H1 (cell line): ENCODE results near the gene NMB. TPM values are rescaled to one million over a fixed set of nuclear protein-coding genes. Genes with fewer than 3 reads are reported as not detected.

Experiments
- CTCF ChIA-PET: fragments of 300-600 bp; sonication (Branson Sonifier 250); formaldehyde crosslinking; loops from one replicate; lab custom pipeline; 2021; ENCODE audit not compliant: partially characterized antibody; lab: Charles Lee
- POLR2A ChIA-PET: fragments of 300-600 bp; sonication (Branson Sonifier 250); formaldehyde crosslinking; loops from one replicate; lab custom pipeline; 2021; ENCODE audit warnings: inconsistent platforms; ENCODE audit not compliant: partially characterized antibody; lab: Charles Lee
- DNase-seq, 2 experiments: peaks; one replicate each; pipeline versions ENCODE4 v3.0.0 to v3.0.0-alpha.2; 2010 to 2022; ENCODE audit warnings: low spot score in 2 of 2, low read depth in 1 of 2, mixed read lengths in 1 of 2
- FAIRE-seq: peaks from 2 replicates; lab custom pipeline; 2011; peaks lifted over from hg19 to GRCh38; lab: Jason Lieb, UNC
- H2AFZ ChIP-seq: 2 replicates; pipeline ENCODE4 v1.8.1; 2012; ENCODE audit warnings: low read length, inconsistent platforms
- H2AK5ac ChIP-seq: 2 replicates; pipeline ENCODE4 v1.6.1; 2013; ENCODE audit warnings: low read depth, low read length
- H2BK120ac ChIP-seq: replicated peaks from 2 replicates; pipeline ENCODE3; 2013; ENCODE audit warnings: low read depth, low read length, inconsistent platforms
- H2BK12ac ChIP-seq: 2 replicates; pipeline ENCODE4 v1.6.1; 2013; ENCODE audit warnings: low read depth, low read length
- H2BK15ac ChIP-seq: 2 replicates; pipeline ENCODE4 v1.6.1; 2013; ENCODE audit warnings: low read length
- H2BK20ac ChIP-seq: 2 replicates; pipeline ENCODE4 v1.6.1; 2013; ENCODE audit warnings: low read length
- H2BK5ac ChIP-seq: 2 replicates; pipeline ENCODE4 v1.6.1; 2013; ENCODE audit warnings: low read depth, low read length
- H3K14ac ChIP-seq: 2 replicates; pipeline ENCODE4 v1.6.1; 2013; ENCODE audit warnings: inconsistent platforms; ENCODE audit not compliant: insufficient read length
- H3K18ac ChIP-seq: 2 replicates; pipeline ENCODE4 v1.6.1; 2013; ENCODE audit warnings: low read length; ENCODE audit errors: extremely low read depth
- H3K23ac ChIP-seq: 2 replicates; pipeline ENCODE4 v1.6.1; 2013; ENCODE audit warnings: inconsistent platforms; ENCODE audit not compliant: insufficient read length
- H3K23me2 ChIP-seq: 2 replicates; pipeline ENCODE4 v1.6.1; 2013; ENCODE audit warnings: low read depth, low read length
- H3K27ac ChIP-seq: 2 replicates; pipeline ENCODE4 v1.6.1; 2011; ENCODE audit warnings: low read depth, low read length, inconsistent platforms
- H3K27me3 ChIP-seq, 4 experiments: replicated peaks in 1 of 4; 1 replicate in 1 of 4; 2 replicates in 3 of 4; pipeline versions ENCODE4 v1.6.1 to v1.8.1; 2011 to 2013; ENCODE audit warnings: low read length in 3 of 4, mild to moderate bottlenecking in 3 of 4, inconsistent platforms in 2 of 4, mixed read lengths in 2 of 4, moderate library complexity in 1 of 4; ENCODE audit not compliant: control insufficient read depth in 3 of 4, insufficient read depth in 3 of 4; ENCODE audit errors: extremely low read depth in 1 of 4
- H3K36me3 ChIP-seq, 4 experiments: 2 replicates each; pipeline versions ENCODE4 v1.6.1 to v1.8.1; 2011 to 2013; ENCODE audit warnings: mild to moderate bottlenecking in 4 of 4, low read length in 3 of 4, moderate library complexity in 2 of 4, control low read depth in 1 of 4, inconsistent platforms in 1 of 4; ENCODE audit not compliant: insufficient read depth in 4 of 4, control insufficient read depth in 2 of 4
- H3K4ac ChIP-seq: replicated peaks from 2 replicates; pipeline ENCODE3; 2013; ENCODE audit warnings: low read length, low read depth, mixed read lengths, inconsistent platforms; ENCODE audit not compliant: insufficient read length
- H3K4me1 ChIP-seq, 4 experiments: replicated peaks in 1 of 4; 1 replicate in 1 of 4; 2 replicates in 3 of 4; pipeline versions ENCODE4 v1.6.1 to v1.8.1; 2011 to 2013; ENCODE audit warnings: low read length in 3 of 4, inconsistent platforms in 2 of 4, mixed read lengths in 1 of 4; ENCODE audit not compliant: insufficient read depth in 4 of 4, control insufficient read depth in 3 of 4
- H3K4me2 ChIP-seq, 2 experiments: 2 replicates each; pipeline versions ENCODE4 v1.6.1 to v1.8.1; 2011 to 2013; ENCODE audit warnings: low read depth in 2 of 2, low read length in 2 of 2, control low read depth in 1 of 2, inconsistent platforms in 1 of 2, mild to moderate bottlenecking in 1 of 2; ENCODE audit not compliant: insufficient read depth in 1 of 2
- H3K4me3 ChIP-seq, 4 experiments: fragments of 200-600, 300-600 bp in 1 of 4; sonication (generic), shearing (Covaris generic), sonication (Bioruptor Twin) in 1 of 4; 2 replicates each; pipeline versions ENCODE4 v1.5.1 to v1.8.1; 2011 to 2016; ENCODE audit warnings: low read length in 4 of 4, low read depth in 3 of 4, control low read depth in 2 of 4, inconsistent platforms in 2 of 4, mild to moderate bottlenecking in 2 of 4, mixed read lengths in 1 of 4, moderate library complexity in 1 of 4; ENCODE audit not compliant: insufficient read depth in 2 of 4; ENCODE audit errors: extremely low read depth in 1 of 4
- H3K56ac ChIP-seq: replicated peaks from 2 replicates; pipeline ENCODE3; 2013; ENCODE audit warnings: low read depth, mild to moderate bottlenecking, mixed read lengths, low read length, inconsistent platforms; ENCODE audit not compliant: insufficient read length
- H3K79me1 ChIP-seq: 2 replicates; pipeline ENCODE4 v1.6.1; 2013; ENCODE audit warnings: low read depth, low read length, control low read depth
- H3K79me2 ChIP-seq, 2 experiments: 2 replicates each; pipeline versions ENCODE4 v1.6.1 to v1.8.1; 2012 to 2013; ENCODE audit warnings: low read length in 2 of 2, mild to moderate bottlenecking in 2 of 2, inconsistent platforms in 1 of 2; ENCODE audit not compliant: insufficient read depth in 2 of 2, control insufficient read depth in 1 of 2
- H3K9ac ChIP-seq, 4 experiments: replicated peaks in 1 of 4; 1 replicate in 1 of 4; 2 replicates in 3 of 4; pipeline versions ENCODE4 v1.6.1 to v1.8.1; 2011 to 2013; ENCODE audit warnings: low read depth in 3 of 4, low read length in 3 of 4, control low read depth in 2 of 4, mild to moderate bottlenecking in 2 of 4, moderate library complexity in 2 of 4, inconsistent platforms in 1 of 4; ENCODE audit errors: extremely low read depth in 1 of 4
- H3K9me3 ChIP-seq, 2 experiments: 2 replicates each; pipeline versions ENCODE4 v1.6.1 to v1.8.1; 2012 to 2013; ENCODE audit warnings: mild to moderate bottlenecking in 2 of 2, moderate library complexity in 2 of 2, control low read depth in 1 of 2, inconsistent platforms in 1 of 2, low read depth in 1 of 2, low read length in 1 of 2, mixed read lengths in 1 of 2; ENCODE audit not compliant: insufficient read depth in 2 of 2
- H4K20me1 ChIP-seq, 2 experiments: replicated peaks in 1 of 2; 2 replicates each; pipeline versions ENCODE3 to v1.8.1; 2011 to 2013; ENCODE audit warnings: inconsistent platforms in 2 of 2, low read length in 2 of 2, mild to moderate bottlenecking in 1 of 2; ENCODE audit not compliant: insufficient read depth in 2 of 2, control insufficient read depth in 1 of 2
- H4K5ac ChIP-seq: 2 replicates; pipeline ENCODE4 v1.6.1; 2013; ENCODE audit warnings: low read length, low read depth, mixed read lengths, inconsistent platforms; ENCODE audit not compliant: insufficient read length
- H4K8ac ChIP-seq: 2 replicates; pipeline ENCODE4 v1.8.0; 2013; ENCODE audit warnings: mild to moderate bottlenecking, moderate library complexity, low read length, inconsistent platforms; ENCODE audit not compliant: insufficient read depth; ENCODE audit errors: extremely low read depth
- H4K91ac ChIP-seq: replicated peaks from 2 replicates; pipeline ENCODE3; 2013; ENCODE audit warnings: low read length, mixed read lengths, inconsistent platforms; ENCODE audit not compliant: insufficient read length
- HDAC2 ChIP-seq, 2 experiments: fragments of 300-600 bp in 1 of 2; sonication (generic) in 1 of 2; IDR thresholded peaks; 2 replicates each; pipeline ENCODE4 v1.6.1; 2011 to 2012; ENCODE audit warnings: low read depth in 2 of 2, low read length in 2 of 2, mild to moderate bottlenecking in 2 of 2, moderate library complexity in 2 of 2, borderline replicate concordance in 1 of 2, inconsistent platforms in 1 of 2
- HDAC6 ChIP-seq: IDR thresholded peaks from one replicate; pipeline ENCODE4 v1.7.1; 2012; ENCODE audit warnings: low read depth, mild to moderate bottlenecking, inconsistent platforms, low read length, moderate library complexity
- PHF8 ChIP-seq: fragments of 200-600 bp; sonication (generic); conservative IDR thresholded peaks from 2 replicates; pipeline ENCODE4 v1.7.1; 2012; ENCODE audit warnings: low read depth, mild to moderate bottlenecking, inconsistent platforms, low read length, moderate library complexity
- RNF2 ChIP-seq: fragments of 200-900, 300-1000 bp; sonication (generic); IDR thresholded peaks from 2 replicates; pipeline ENCODE4 v1.7.1; 2016; ENCODE audit warnings: borderline replicate concordance, low read depth, mild to moderate bottlenecking, antibody characterized with exemption, low read length; ENCODE audit not compliant: poor library complexity, severe bottlenecking; ENCODE audit errors: missing control alignments
- TBP ChIP-seq: IDR thresholded peaks from 2 replicates; pipeline ENCODE4 v1.6.1; 2011; ENCODE audit warnings: low read depth, low read length, improper control_type of control experiment
- WGBS, 2 experiments: shearing (Covaris generic) in 1 of 2; methylation state at CpG; one replicate each; pipeline versions ENCODE4 v1.1.6 to v1.1.7; 2013 to 2015; ENCODE audit warnings: low lambda C conversion rate in 2 of 2, mixed read lengths in 2 of 2, inconsistent platforms in 1 of 2, low coverage in 1 of 2, missing lambda C conversion rate in 1 of 2; ENCODE audit not compliant: insufficient replicate concordance in 2 of 2, insufficient coverage in 1 of 2, insufficient read length in 1 of 2; ENCODE audit errors: extremely low coverage in 1 of 2, missing lambda C conversion rate in 1 of 2; 5-methylcytosine and 5-hydroxymethylcytosine counted together
- long read RNA-seq, 2 experiments: library from RNA in 1 of 2; library from capped mRNA in 1 of 2; stranded (forward); transcript quantifications; one replicate each; pipeline ENCODE4 v2.0.0, GENCODE V29; 2021; ENCODE audit warnings: inconsistent platforms in 1 of 2
- polyA minus RNA-seq, 3 experiments: library from RNA; depleted of rRNA, polyadenylated mRNA; stranded (reverse); fragments of >200 nt; gene quantifications; 1 replicate in 2 of 3; 2 replicates in 1 of 3; pipeline ENCODE4 v1.2.3, GENCODE V29; 2011
- polyA plus RNA-seq, 7 experiments: library from polyadenylated mRNA; depleted of rRNA in 3 of 7; stranded (reverse) in 5 of 7; unstranded in 2 of 7; fragments of >200 nt in 5 of 7; fragments of 200-250 nt in 2 of 7; gene quantifications; 1 replicate in 5 of 7; 2 replicates in 1 of 7; 4 replicates in 1 of 7; pipeline versions ENCODE4 v1.2.1 to v1.2.3, GENCODE V29; 2011 to 2013; ENCODE audit warnings: missing spikeins in 2 of 7, mixed read lengths in 2 of 7
- total RNA-seq: library from RNA; stranded (reverse); fragmentation: NEBNext Ultra II Directional; extraction: Animal tissue kit (Norgen Biotek cat#: 25700); gene quantifications from 2 replicates; pipeline ENCODE4 v1.2.1, GENCODE V29; 2021

The NMB gene, protein sequence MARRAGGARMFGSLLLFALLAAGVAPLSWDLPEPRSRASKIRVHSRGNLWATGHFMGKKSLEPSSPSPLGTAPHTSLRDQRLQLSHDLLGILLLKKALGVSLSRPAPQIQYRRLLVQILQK
- total RNA-seq (9.3 and 12.4 TPM in 2 replicates), polyA plus RNA-seq (2011; rRNA removed) (13.6 and 13.7 TPM in 2 replicates), polyA minus RNA-seq (2011; rRNA and poly(A)+ RNA removed) (2.4 and 3.3 TPM in 2 replicates)
- 9.7 TPM for polyA plus RNA-seq (2011; cell fraction: cytosol; rRNA removed)
- polyA plus RNA-seq (2011; cell fraction: nucleus; rRNA removed) = 10.6 TPM
- 12.4 to 14.5 TPM (median 13.5 TPM) in 4 replicates for polyA plus RNA-seq (2012, experiment 1 of 2)
- polyA plus RNA-seq (2012, experiment 2 of 2) = 15.5 TPM
- polyA plus RNA-seq (2013, experiment 1 of 2) = 18.2 TPM
- polyA plus RNA-seq (2013, experiment 2 of 2) = 20.3 TPM
- polyA minus RNA-seq (2011; cell fraction: cytosol; rRNA and poly(A)+ RNA removed) = 3.9 TPM
- 5.5 TPM for polyA minus RNA-seq (2011; cell fraction: nucleus; rRNA and poly(A)+ RNA removed)
- long read RNA-seq, experiment 1, transcript NMB-201 (3 exons, 1,007 nt) = major isoform, 15 of 18 reads
- long read RNA-seq, experiment 1, partial matches to known transcripts = 1 of 18 reads
- long read RNA-seq, experiment 1, other reads (novel, unspliced or antisense) = 0 of 18 reads
- long read RNA-seq, experiment 2 = 0 reads

DNA sequence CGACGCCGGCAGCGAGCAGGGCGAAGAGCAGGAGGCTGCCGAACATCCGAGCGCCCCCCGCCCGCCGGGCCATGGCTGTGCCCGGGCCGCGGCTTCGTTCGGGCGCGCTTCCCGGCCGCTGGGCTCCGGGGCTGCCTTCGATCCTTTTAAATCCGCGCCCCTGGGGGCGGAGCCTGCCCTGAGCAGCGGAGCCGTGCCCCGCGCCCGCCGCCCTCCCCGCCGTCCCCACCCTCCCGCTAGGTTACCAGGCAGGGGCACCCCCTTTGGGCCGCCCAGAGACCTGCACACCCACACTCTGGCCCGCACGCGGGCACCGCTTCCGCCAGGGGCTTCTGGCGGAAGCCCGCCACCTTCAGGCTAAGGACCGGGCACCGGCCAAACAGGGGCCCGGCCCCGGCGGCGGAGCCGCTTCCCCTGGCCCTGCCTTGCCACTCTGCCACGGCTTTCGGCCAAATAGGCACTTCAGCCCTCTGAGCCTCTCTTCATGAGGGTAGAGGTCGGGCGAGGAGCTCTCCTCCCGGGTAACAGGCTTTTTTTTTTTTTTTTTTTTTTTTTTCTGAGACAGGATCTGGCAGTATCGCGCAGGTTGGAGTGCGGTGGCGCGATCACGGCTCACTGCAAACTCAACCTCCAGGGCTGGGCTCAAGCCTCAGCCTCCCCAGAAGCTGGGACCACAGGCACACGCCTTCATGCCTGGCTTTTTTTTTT, at the start of gene NMB:
NMB (minus strand) TSS at position 120 of the 708 bp plus-strand sequence; CDS start at position 73, 47 bp downstream.
- peak within 1 kb of the TSS; percentile 77; the same call in 1 of the 2 replicates for H2BK15ac ChIP-seq
- H2BK5ac ChIP-seq = peak within 1 kb of the TSS; percentile 71; the same call in 1 of the 2 replicates
- peaks cover 0 to 13% (median 9%) of the 10 kb centered on the region in 4 experiments; a peak in 5 of 7 replicates for H3K27me3 ChIP-seq
- peak within 1 kb of the TSS; percentile 89 for H3K18ac ChIP-seq
- H2AFZ ChIP-seq = 0 out of 2 replicates have a peak within 1 kb of the TSS, but pooled peaks have one; percentile 55
- H3K9ac ChIP-seq = peak within 1 kb of the TSS in 3 of 4 experiments; percentile 51 to 69 (median 58); a peak in 6 of 7 replicates
- H3K23me2 ChIP-seq = peaks cover 10% of the 10 kb centered on the region
- no peak within 1 kb of the TSS for H4K5ac ChIP-seq
- peaks cover 0 to 21% (median 14%) of the 10 kb centered on the region in 4 experiments; a peak in 6 of 7 replicates for H3K4me1 ChIP-seq
- peak within 1 kb of the TSS; percentile 56 to 74 (median 62) for H3K4me3 ChIP-seq
- H3K4ac ChIP-seq = no peak within 1 kb of the TSS
- WGBS, 2 experiments = 3% methylated on average over 24 of the region's 61 CpGs; no CpG with 5 or more reads in 1 of the 2 experiments
- no peak within 1 kb of the TSS for H4K91ac ChIP-seq
- H4K20me1 ChIP-seq = peaks cover 0 to 2% of the 10 kb centered on the region in 2 experiments
- H3K9me3 ChIP-seq = no peaks in the 10 kb centered on the region
- no peak within 1 kb of the TSS for H2BK120ac ChIP-seq
- H2AK5ac ChIP-seq = no peak within 1 kb of the TSS
- POLR2A ChIA-PET = interaction anchor here (0.6 to 1.9 kb wide), 7 partner anchors 10 to 108 kb away, joined by 3 to 4 read pairs (median 4); partner anchors contain the start of gene ZSCAN2
- FAIRE-seq (no peak), DNase-seq (peak; percentile 77 to 89)
- H3K23ac ChIP-seq = peak within 1 kb of the TSS; percentile 12
- H2BK20ac ChIP-seq = no peak within 1 kb of the TSS
- no peaks in the 10 kb centered on the region for H3K36me3 ChIP-seq
- H2BK12ac ChIP-seq = no peak within 1 kb of the TSS
- H3K79me1 ChIP-seq = peaks cover 5% of the 10 kb centered on the region; the same call in 1 of the 2 replicates
- H3K79me2 ChIP-seq = peaks cover 0 to 7% of the 10 kb centered on the region in 2 experiments; a peak in 2 of 4 replicates
- no peak within 1 kb of the TSS for H3K14ac ChIP-seq
- CTCF ChIA-PET = interaction anchor here (0.6 to 10.6 kb wide), 21 partner anchors 16 to 270 kb away, joined by 3 to 86 read pairs (median 4); partner anchors contain the start of gene SEC11A
- H3K56ac ChIP-seq = no peak within 1 kb of the TSS
- peak within 1 kb of the TSS; percentile 91 for H3K4me2 ChIP-seq
- H3K27ac ChIP-seq = peak within 1 kb of the TSS; percentile 49; the same call in 1 of the 2 replicates
- H4K8ac ChIP-seq = peak within 1 kb of the TSS; percentile 62; the same call in 1 of the 2 replicates
- TF ChIP-seq HDAC2 (IDR thresholded peaks at IDR 0.05; ENCODE audit: borderline replicate concordance in 1 of 2, low read depth in 2 of 2, low read length in 2 of 2) (peak in 1 of 2 experiments; percentile 38; a peak in 1 of 4 replicates), HDAC6 (no peak), PHF8 (peak; percentile 58; the same call in 1 of the 2 replicates), RNF2 (no peak), TBP (peak; percentile 57; the same call in 1 of the 2 replicates)
